Endothelial cell of umbilical vein (primary cell): ENCODE measurements around the gene OR2A5. TPM values are rescaled to one million over a fixed set of nuclear protein-coding genes. Genes with fewer than 3 reads are reported as not detected.

Experiments used
- BruUV-seq: library from RNA; stranded (reverse); fragments of 400-500 nt; replicated peaks from 2 replicates; lab custom pipeline; 2021; lab: Mats Ljungman, UMichigan
- CTCF ChIA-PET: fragments of 300-600, 350-600 bp; sonication (Branson Sonifier 250); formaldehyde crosslinking; loops from one replicate; lab custom pipeline; 2021; ENCODE audit warnings: antibody characterized with exemption, inconsistent platforms; lab: Charles Lee
- POLR2A ChIA-PET: fragments of 300-600, 350-600 bp; sonication (Branson Sonifier 250); formaldehyde crosslinking; loops from one replicate; lab custom pipeline; 2021; ENCODE audit warnings: antibody characterized with exemption, inconsistent platforms; lab: Charles Lee
- DNase-seq: peaks from one replicate; pipeline ENCODE4 v3.0.0-alpha.2; 2011; ENCODE audit warnings: low read depth, low spot score
- FAIRE-seq: peaks from 2 replicates; lab custom pipeline; 2011; peaks lifted over from hg19 to GRCh38; lab: Jason Lieb, UNC
- H2AFZ ChIP-seq: 2 replicates; pipeline ENCODE4 v1.6.0; 2012; ENCODE audit warnings: low read depth, low read length, control low read depth, inconsistent platforms
- H3K27ac ChIP-seq: 2 replicates; pipeline ENCODE4 v1.5.1; 2011; ENCODE audit warnings: low read depth, mild to moderate bottlenecking, control low read depth, low read length, moderate library complexity; ENCODE audit not compliant: insufficient read depth
- H3K27me3 ChIP-seq, 2 experiments: 2 replicates each; pipeline versions ENCODE4 v1.6.0 to v1.6.1; 2011; ENCODE audit warnings: low read length in 2 of 2, mixed read lengths in 1 of 2; ENCODE audit not compliant: control insufficient read depth in 2 of 2, insufficient read depth in 2 of 2
- H3K36me3 ChIP-seq, 2 experiments: 2 replicates in 1 of 2; 3 replicates in 1 of 2; pipeline ENCODE4 v1.5.1; 2011; ENCODE audit warnings: low read length in 2 of 2, mild to moderate bottlenecking in 1 of 2, moderate library complexity in 1 of 2; ENCODE audit not compliant: control insufficient read depth in 2 of 2, insufficient read depth in 2 of 2; ENCODE audit errors: extremely low read depth in 1 of 2
- H3K4me1 ChIP-seq: 3 replicates; pipeline ENCODE4 v1.5.1; 2011; ENCODE audit warnings: mild to moderate bottlenecking, low read length; ENCODE audit not compliant: control insufficient read depth, insufficient read depth; ENCODE audit errors: extremely low read depth
- H3K4me2 ChIP-seq: 2 replicates; pipeline ENCODE4 v1.6.1; 2011; ENCODE audit warnings: low read length, control low read depth, mixed read lengths; ENCODE audit not compliant: insufficient read depth
- H3K4me3 ChIP-seq, 3 experiments: fragments of 200-600 bp in 1 of 3; sonication (generic), shearing (Covaris generic) in 1 of 3; replicated peaks in 1 of 3; 2 replicates each; pipeline ENCODE4 v1.5.1; 2011 to 2016; ENCODE audit warnings: control low read depth in 3 of 3, low read length in 3 of 3, mild to moderate bottlenecking in 2 of 3, inconsistent platforms in 1 of 3, low read depth in 1 of 3, moderate library complexity in 1 of 3; ENCODE audit not compliant: insufficient read depth in 1 of 3
- H3K79me2 ChIP-seq: 2 replicates; pipeline ENCODE4 v1.6.0; 2012; ENCODE audit warnings: low read length, inconsistent platforms; ENCODE audit not compliant: control insufficient read depth, insufficient read depth
- H3K9ac ChIP-seq: replicated peaks from 2 replicates; pipeline ENCODE3; 2011; ENCODE audit warnings: low read length, control low read depth; ENCODE audit not compliant: insufficient read depth; ENCODE audit errors: extremely low read depth
- H3K9me1 ChIP-seq: replicated peaks from 3 replicates; pipeline ENCODE4 v1.6.0; 2011; ENCODE audit warnings: mild to moderate bottlenecking, low read length; ENCODE audit not compliant: control insufficient read depth, insufficient read depth; ENCODE audit errors: extremely low read depth
- H3K9me3 ChIP-seq: replicated peaks from 2 replicates; pipeline ENCODE4 v1.5.1; 2012; ENCODE audit warnings: low read length, inconsistent platforms; ENCODE audit not compliant: control insufficient read depth, insufficient read depth
- H4K20me1 ChIP-seq: replicated peaks from 2 replicates; pipeline ENCODE3; 2011; ENCODE audit warnings: mild to moderate bottlenecking, low read length; ENCODE audit not compliant: control insufficient read depth, insufficient read depth; ENCODE audit errors: extremely low read depth
- CTCF ChIP-seq, 2 donors: IDR thresholded peaks; 1 replicate in 1 of 2; 2 replicates in 1 of 2; pipeline ENCODE4 v1.5.1; 2011; ENCODE audit warnings: low read length in 2 of 2, mild to moderate bottlenecking in 2 of 2, moderate library complexity in 2 of 2, control low read depth in 1 of 2, inconsistent platforms in 1 of 2, low read depth in 1 of 2; ENCODE audit not compliant: insufficient read depth in 1 of 2; ENCODE audit errors: extremely low read depth in 1 of 2
- EZH2 ChIP-seq: IDR thresholded peaks from 2 replicates; pipeline ENCODE4 v1.6.1; 2012; ENCODE audit warnings: borderline replicate concordance, low read depth, mild to moderate bottlenecking, moderate library complexity, low read length, inconsistent platforms; ENCODE audit not compliant: severe bottlenecking
- FOS ChIP-seq: IDR thresholded peaks from 2 replicates; pipeline ENCODE4 v1.6.1; 2011; ENCODE audit warnings: mild to moderate bottlenecking, low read length, moderate library complexity, borderline replicate concordance; ENCODE audit not compliant: insufficient read depth
- GATA2 ChIP-seq: IDR thresholded peaks from 2 replicates; pipeline ENCODE4 v1.7.0; 2011; ENCODE audit warnings: low read depth, mild to moderate bottlenecking, moderate library complexity, mixed read lengths, low read length; ENCODE audit not compliant: insufficient read length, insufficient read depth
- JUN ChIP-seq: IDR thresholded peaks from 2 replicates; pipeline ENCODE4 v1.6.1; 2011; ENCODE audit warnings: borderline replicate concordance, low read depth; ENCODE audit not compliant: insufficient read length, insufficient read depth
- MAX ChIP-seq: IDR thresholded peaks from 2 replicates; pipeline ENCODE4 v1.6.1; 2011; ENCODE audit not compliant: insufficient read depth, insufficient read length
- MYC ChIP-seq: IDR thresholded peaks from one replicate; pipeline ENCODE4 v1.6.1; 2011; ENCODE audit warnings: mild to moderate bottlenecking, low read depth, low read length
- POLR2A ChIP-seq: IDR thresholded peaks from 2 replicates; pipeline ENCODE4 v1.6.1; 2012; ENCODE audit warnings: low read depth, mild to moderate bottlenecking, control low read depth, low read length
- POLR2AphosphoS5 ChIP-seq: IDR thresholded peaks from 2 replicates; pipeline ENCODE4 v1.6.1; 2012; ENCODE audit warnings: low read depth, mild to moderate bottlenecking, control low read depth, low read length, moderate library complexity; ENCODE audit not compliant: insufficient read depth
- dilution Hi-C: fragments of 300-500 bp; cut with MboI; formaldehyde crosslinking; loops from one replicate; pipeline ENCODE4 v1.15.0; 2019; ENCODE audit warnings: low sequenced_read_pairs; ENCODE audit not compliant: extremely low pct_ligation_motif_present
- intact Hi-C: fragments of 100-400 bp; cut with micrococcal nuclease; formaldehyde crosslinking; loops from one replicate; pipeline ENCODE4 v1.10.0; 2022
- polyA plus RNA-seq, 4 experiments: library from polyadenylated mRNA; depleted of rRNA in 3 of 4; stranded (reverse) in 3 of 4; unstranded in 1 of 4; fragments of >200 nt; gene quantifications; 2 replicates each; pipeline versions ENCODE4 v1.2.1 to v1.2.3, GENCODE V29; 2011 to 2012; ENCODE audit warnings: missing spikeins in 1 of 4
- total RNA-seq: library from RNA; stranded (reverse); gene quantifications from 2 replicates; pipeline ENCODE4 v1.2.3, GENCODE V29; 2021

OR2A5 gene
- total and polyA plus RNA-seq, 2 donors (not counting 3 experiments of a cell fraction or from before 2014, with no cell fraction given) = not detected

GRCh38 chr7:144100607-144101006, 51.9 kb downstream of the OR2A5 start:
- dilution Hi-C loops = no loop called here
- no peak for FAIRE-seq
- BruUV-seq = no TSS peak

More at GRCh38 chr7:144100607-144101006, 51.9 kb downstream of the OR2A5 start:
- H3K9me3 ChIP-seq = no peaks in the 10 kb centered on the region
- H3K9ac ChIP-seq = no peak overlapping the region
- CTCF ChIA-PET = no interaction called here
- no peaks in the 10 kb centered on the region for H4K20me1 ChIP-seq
- intact Hi-C loops = no loop called here
- H3K4me1 ChIP-seq = no peaks in the 10 kb centered on the region
- H3K4me2 ChIP-seq = no peak overlapping the region
- H3K27me3 ChIP-seq = peaks cover 2 to 3% of the 10 kb centered on the region in 2 experiments
- H2AFZ ChIP-seq = no peak overlapping the region
- no peaks in the 10 kb centered on the region for H3K36me3 ChIP-seq
- TF ChIP-seq POLR2A (no peak), POLR2AphosphoS5 (no peak), GATA2 (no peak), MYC (no peak), FOS (no peak), JUN (no peak), EZH2 (no peak), MAX (no peak), CTCF (IDR thresholded peaks at IDR 0.05; ENCODE audit: extremely low read depth in 1 of 2, insufficient read depth in 1 of 2, low read depth in 1 of 2, low read length in 2 of 2) (no peak)
- DNase-seq = no peak
- POLR2A ChIA-PET = no interaction called here
- H3K4me3 ChIP-seq = no peak overlapping the region
- no peaks in the 10 kb centered on the region for H3K79me2 ChIP-seq
- no peaks in the 10 kb centered on the region for H3K9me1 ChIP-seq
- no peak overlapping the region for H3K27ac ChIP-seq
